HG03342 (cell line): Measurements from ENCODE around the gene PAQR4.

Experiments used
- ATAC-seq: cut with Tn5 transposase; IDR thresholded peaks from one replicate; pipeline ENCODE4 v1.9.1; 2021; ENCODE audit warnings: mild to moderate bottlenecking, moderate library complexity; ENCODE audit not compliant: unreplicated experiment

Gene PAQR4

DNA sequence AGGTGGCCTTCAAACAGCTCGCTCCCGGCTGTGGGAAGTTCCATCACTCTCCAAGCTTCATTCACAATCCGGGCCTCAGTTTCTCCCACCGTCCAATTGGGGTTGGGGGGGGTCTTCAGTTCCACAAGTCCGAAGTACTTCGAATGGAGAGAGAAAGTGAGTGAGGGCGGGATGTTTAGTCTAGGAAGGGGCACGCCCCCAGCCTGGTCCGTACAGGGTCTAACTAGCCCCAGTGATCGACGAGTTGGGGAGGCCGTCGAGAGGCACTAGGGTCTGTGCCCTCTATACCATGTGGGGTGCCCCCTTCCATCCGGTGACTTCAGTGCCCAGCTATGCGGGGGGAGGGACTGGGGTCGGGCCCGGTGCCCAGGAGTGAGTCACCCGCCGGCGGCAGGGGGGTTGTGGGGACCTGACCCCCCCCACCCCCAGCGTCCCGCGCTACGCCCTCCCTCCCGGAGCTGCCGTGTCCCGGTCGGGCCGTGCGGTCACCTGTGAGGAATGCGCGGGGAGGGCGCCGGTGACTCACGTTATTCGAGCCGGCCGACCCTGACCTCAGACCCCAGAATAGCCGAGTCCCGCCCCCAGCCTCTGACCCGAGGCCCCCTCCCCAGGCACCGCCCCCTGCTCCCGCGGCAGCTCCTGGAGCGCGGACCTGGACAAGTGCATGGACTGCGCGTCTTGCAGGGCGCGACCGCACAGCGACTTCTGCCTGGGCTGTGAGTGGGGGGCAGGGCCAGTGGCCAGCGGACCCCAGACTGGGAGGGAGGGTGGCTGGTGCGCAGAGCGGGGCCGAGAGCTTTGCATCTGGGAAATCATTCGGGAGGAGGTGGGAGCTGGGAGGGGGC, 51.7 kb downstream of the PAQR4 start:
- ATAC-seq: no peak

DNA sequence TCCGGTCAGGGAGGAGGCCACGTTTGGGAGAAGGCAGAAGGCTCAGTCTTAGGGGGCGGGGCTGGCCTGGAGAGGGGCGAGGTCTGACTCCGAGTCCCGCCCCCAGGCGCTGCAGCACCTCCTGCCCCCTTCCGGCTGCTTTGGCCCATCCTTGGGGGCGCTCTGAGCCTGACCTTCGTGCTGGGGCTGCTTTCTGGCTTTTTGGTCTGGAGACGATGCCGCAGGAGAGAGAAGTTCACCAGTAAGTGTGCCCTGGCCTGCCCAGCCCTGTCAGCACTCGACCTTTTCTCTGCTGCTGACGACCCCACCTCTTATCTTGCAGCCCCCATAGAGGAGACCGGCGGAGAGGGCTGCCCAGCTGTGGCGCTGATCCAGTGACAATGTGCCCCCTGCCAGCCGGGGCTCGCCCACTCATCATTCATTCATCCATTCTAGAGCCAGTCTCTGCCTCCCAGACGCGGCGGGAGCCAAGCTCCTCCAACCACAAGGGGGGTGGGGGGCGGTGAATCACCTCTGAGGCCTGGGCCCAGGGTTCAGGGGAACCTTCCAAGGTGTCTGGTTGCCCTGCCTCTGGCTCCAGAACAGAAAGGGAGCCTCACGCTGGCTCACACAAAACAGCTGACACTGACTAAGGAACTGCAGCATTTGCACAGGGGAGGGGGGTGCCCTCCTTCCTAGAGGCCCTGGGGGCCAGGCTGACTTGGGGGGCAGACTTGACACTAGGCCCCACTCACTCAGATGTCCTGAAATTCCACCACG, 52.5 kb downstream of the PAQR4 start:
- ATAC-seq: no peak

GRCh38 chr16:3022208-3022683, 53.1 kb downstream of the PAQR4 start:
- no peak for ATAC-seq

GRCh38 chr16:3022684-3023414, 53.7 kb downstream of the PAQR4 start:
- no peak for ATAC-seq
